DOHH2 (cell line): ENCODE measurements around the gene EXOC7.

Source experiments
- H3F3A ChIP-seq: fragments of 200-600 bp; sonication (generic), shearing (Covaris generic); 2 replicates; pipeline ENCODE4 v1.6.0; 2016; ENCODE audit warnings: antibody characterized with exemption, mild to moderate bottlenecking; ENCODE audit not compliant: control insufficient read depth, insufficient read depth
- H3K27ac ChIP-seq: fragments of 200-600 bp; sonication (generic); 2 replicates; pipeline ENCODE4 v1.5.1; 2014; ENCODE audit warnings: low read depth, mild to moderate bottlenecking, low read length, moderate library complexity
- H3K27me3 ChIP-seq: fragments of 200-600 bp; sonication (generic); 2 replicates; pipeline ENCODE4 v1.6.1; 2014; ENCODE audit warnings: mild to moderate bottlenecking, low read length, mixed read lengths; ENCODE audit not compliant: control insufficient read depth
- H3K36me3 ChIP-seq: fragments of 200-600 bp; sonication (generic); 2 replicates; pipeline ENCODE4 v1.6.1; 2014; ENCODE audit warnings: mild to moderate bottlenecking, low read length, moderate library complexity, mixed read lengths; ENCODE audit not compliant: control insufficient read depth
- H3K4me1 ChIP-seq: fragments of 200-600 bp; sonication (generic); 2 replicates; pipeline ENCODE4 v1.6.1; 2014; ENCODE audit warnings: mild to moderate bottlenecking, low read length, mixed read lengths; ENCODE audit not compliant: control insufficient read depth
- H3K4me2 ChIP-seq: fragments of 200-600 bp; sonication (generic); 2 replicates; pipeline ENCODE4 v1.6.0; 2014; ENCODE audit warnings: mild to moderate bottlenecking, low read length, moderate library complexity
- H3K4me3 ChIP-seq: fragments of 200-600 bp; sonication (generic); 2 replicates; pipeline ENCODE4 v1.5.1; 2014; ENCODE audit warnings: mild to moderate bottlenecking, low read length, mixed read lengths
- H3K79me2 ChIP-seq: fragments of 200-600 bp; sonication (generic); 2 replicates; pipeline ENCODE4 v1.6.1; 2014; ENCODE audit warnings: mild to moderate bottlenecking, low read length, mixed read lengths; ENCODE audit not compliant: control insufficient read depth
- H3K9me2 ChIP-seq: fragments of 200-600 bp; sonication (generic); replicated peaks from 2 replicates; pipeline ENCODE4 v1.6.1; 2014; ENCODE audit warnings: mild to moderate bottlenecking, low read length, mixed read lengths; ENCODE audit not compliant: control insufficient read depth
- H3K9me3 ChIP-seq: fragments of 200-600 bp; sonication (generic); 2 replicates; pipeline ENCODE4 v1.6.1; 2014; ENCODE audit warnings: antibody characterized with exemption, low read length, mixed read lengths; ENCODE audit not compliant: control insufficient read depth, insufficient read depth
- H4K20me1 ChIP-seq: fragments of 200-600 bp; sonication (generic); 2 replicates; pipeline ENCODE4 v1.6.0; 2014; ENCODE audit warnings: low read depth, mild to moderate bottlenecking, antibody characterized with exemption, low read length, moderate library complexity; ENCODE audit not compliant: control insufficient read depth, insufficient read depth
- EZH2phosphoT487 ChIP-seq: fragments of 200-600 bp; sonication (generic); IDR thresholded peaks from 2 replicates; pipeline ENCODE4 v1.6.1; 2017; ENCODE audit warnings: borderline replicate concordance, mild to moderate bottlenecking, antibody characterized with exemption, low read length, moderate library complexity, mixed read lengths
- TF ChIP-seq, protein P1 (sequence below): fragments of 200-600 bp; sonication (generic); IDR thresholded peaks from one replicate; pipeline ENCODE4 v1.5.1; 2014; ENCODE audit warnings: antibody characterized with exemption, mild to moderate bottlenecking, low read depth, low read length; ENCODE audit not compliant: poor library complexity, severe bottlenecking

Gene EXOC7

DNA sequence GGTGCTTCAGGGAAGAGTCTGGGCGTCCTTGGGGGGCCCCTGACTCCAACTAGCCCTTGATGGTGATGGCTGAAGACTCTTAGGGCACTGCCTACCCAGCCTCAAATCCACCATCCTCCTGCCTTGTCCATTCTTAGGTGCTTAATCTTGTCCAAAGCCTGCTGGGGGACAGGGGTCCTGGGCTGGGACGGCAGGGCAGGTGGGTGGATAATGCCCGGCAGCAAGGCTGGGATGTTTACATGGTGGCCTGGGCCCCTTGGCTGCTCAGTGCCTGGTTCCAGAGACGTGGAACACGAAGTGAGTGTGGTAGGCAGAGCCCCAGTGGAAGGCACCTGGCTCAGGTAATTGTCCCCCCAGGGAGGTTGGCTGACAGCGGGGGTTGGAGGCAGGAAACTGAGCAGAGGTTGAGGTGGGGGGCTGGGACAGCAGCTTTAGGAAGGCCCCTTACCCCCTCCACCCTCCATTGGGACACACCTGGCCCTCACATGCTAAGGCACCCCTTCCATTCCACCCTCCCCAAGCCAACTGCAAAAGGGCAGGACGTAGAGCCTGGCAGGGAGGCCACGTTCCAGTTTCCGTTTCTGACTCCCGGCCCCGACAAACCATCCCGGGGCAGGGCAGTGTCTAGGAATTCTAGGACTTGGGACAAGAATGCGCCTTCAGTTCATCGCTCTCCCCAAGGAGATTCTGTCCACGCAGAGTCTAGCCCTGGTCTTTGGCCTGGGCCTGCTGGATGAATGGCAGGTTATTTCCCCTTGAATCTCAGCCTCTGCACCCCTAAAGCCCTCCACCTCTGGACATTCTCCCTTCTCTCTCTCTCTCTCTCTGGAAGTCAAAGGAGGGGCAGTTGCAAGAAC, 35.5 kb upstream of the EXOC7 start:
- H3F3A ChIP-seq = peaks cover 7% of the 10 kb centered on the region
- H3K36me3 ChIP-seq = no peaks in the 10 kb centered on the region
- peaks cover 35% of the 10 kb centered on the region for H3K4me1 ChIP-seq
- H3K4me2 ChIP-seq = no peak overlapping the region
- no peaks in the 10 kb centered on the region for H3K79me2 ChIP-seq
- H4K20me1 ChIP-seq = no peaks in the 10 kb centered on the region
- no peaks in the 10 kb centered on the region for H3K9me2 ChIP-seq
- H3K9me3 ChIP-seq = no peaks in the 10 kb centered on the region
- no peak overlapping the region for H3K4me3 ChIP-seq
- peaks cover 26% of the 10 kb centered on the region for H3K27me3 ChIP-seq
- TF ChIP-seq, protein P1, sequence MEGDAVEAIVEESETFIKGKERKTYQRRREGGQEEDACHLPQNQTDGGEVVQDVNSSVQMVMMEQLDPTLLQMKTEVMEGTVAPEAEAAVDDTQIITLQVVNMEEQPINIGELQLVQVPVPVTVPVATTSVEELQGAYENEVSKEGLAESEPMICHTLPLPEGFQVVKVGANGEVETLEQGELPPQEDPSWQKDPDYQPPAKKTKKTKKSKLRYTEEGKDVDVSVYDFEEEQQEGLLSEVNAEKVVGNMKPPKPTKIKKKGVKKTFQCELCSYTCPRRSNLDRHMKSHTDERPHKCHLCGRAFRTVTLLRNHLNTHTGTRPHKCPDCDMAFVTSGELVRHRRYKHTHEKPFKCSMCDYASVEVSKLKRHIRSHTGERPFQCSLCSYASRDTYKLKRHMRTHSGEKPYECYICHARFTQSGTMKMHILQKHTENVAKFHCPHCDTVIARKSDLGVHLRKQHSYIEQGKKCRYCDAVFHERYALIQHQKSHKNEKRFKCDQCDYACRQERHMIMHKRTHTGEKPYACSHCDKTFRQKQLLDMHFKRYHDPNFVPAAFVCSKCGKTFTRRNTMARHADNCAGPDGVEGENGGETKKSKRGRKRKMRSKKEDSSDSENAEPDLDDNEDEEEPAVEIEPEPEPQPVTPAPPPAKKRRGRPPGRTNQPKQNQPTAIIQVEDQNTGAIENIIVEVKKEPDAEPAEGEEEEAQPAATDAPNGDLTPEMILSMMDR = no peak
- TF ChIP-seq EZH2phosphoT487 = no peak
- no peak overlapping the region for H3K27ac ChIP-seq

DNA sequence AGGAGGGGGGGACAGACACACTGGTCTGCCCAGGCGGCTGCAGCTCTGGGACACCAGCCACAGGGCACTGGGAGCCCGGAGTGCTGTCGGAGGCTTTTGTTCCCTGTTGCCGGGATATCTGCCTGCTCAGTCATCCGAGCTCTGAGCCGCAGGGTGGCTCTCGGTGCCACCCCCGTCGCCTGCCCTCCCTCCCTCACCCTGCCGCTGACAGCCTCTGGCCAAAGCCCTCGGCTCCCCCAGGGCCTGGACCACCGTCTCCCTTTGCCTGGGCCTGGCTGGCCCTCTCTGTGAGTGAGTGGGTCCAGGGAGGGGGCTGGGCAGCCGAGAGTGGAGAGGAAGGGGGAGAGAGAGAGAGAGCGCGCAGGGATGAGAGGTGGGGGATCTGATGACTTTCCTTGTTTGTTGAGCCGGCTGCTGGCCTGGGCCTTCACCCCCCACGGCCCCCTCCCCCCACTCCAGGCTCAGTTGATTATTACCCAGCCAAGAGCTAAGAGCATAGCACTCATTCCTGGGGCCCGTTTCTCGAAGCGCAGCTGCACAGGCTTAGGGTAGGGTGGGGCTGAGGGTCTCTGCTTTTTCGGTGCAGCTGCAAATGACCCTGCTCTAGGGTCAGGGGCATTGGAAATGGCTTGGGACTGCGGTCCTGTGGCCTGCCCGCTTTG, 34.8 kb upstream of the EXOC7 start:
- Histone ChIP-seq H3K27me3 (peaks cover 26% of the 10 kb centered on the region), H3K4me1 (peaks cover 28% of the 10 kb centered on the region), H3K27ac (no peak overlapping the region), H3K4me3 (no peak overlapping the region), H3K9me3 (no peaks in the 10 kb centered on the region), H4K20me1 (no peaks in the 10 kb centered on the region), H3F3A (peaks cover 6% of the 10 kb centered on the region), H3K36me3 (no peaks in the 10 kb centered on the region), H3K4me2 (no peak overlapping the region), H3K9me2 (no peaks in the 10 kb centered on the region), H3K79me2 (no peaks in the 10 kb centered on the region)
- TF ChIP-seq, protein P1 = no peak
- no peak for TF ChIP-seq EZH2phosphoT487

DNA sequence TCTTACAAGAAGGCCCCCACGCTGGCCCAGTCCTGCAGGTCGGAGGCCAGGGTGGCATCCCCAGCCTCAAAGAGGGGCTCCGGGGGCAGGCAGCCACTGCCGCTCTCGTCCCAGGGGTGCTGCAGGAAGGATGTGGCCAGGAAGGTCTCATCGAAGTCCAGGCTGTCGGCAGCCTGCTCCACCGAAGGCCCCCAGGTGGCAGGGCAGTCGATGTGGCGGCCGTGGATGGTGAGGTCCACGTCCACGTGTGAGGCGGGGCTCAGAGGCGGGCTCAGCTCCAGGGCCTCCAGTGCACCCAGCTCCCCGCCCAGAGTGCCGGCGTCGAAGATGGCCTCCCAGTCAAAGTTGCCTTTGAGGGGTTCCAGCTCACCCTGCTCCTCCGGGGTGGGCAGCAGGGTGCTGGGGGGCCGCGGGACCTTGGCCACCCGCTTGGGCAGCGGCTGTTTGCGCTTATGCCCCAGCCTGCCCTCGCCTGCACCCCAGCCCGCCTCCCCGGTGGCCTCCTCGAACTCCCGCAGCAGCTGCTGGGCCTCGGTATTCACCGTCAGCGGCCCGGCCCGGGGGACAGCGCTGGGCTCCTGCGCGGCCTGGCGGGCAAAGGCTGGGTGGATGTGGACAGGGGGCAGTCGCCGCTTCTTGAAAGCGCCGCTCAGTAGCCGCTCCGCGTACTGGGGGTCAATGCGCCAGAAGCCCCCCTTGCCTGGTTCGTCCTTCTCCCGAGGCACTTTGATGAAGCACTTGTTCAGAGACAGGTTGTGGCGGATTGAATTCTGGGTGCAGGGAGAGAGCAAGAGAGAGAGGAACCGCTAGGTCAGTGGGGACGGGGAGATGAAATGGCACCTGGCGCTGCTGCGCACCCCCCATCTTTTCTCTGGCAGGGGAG, 34.0 kb upstream of the EXOC7 start:
- no peaks in the 10 kb centered on the region for H4K20me1 ChIP-seq
- no peak overlapping the region for H3K27ac ChIP-seq
- TF ChIP-seq, protein P1 = no peak
- TF ChIP-seq EZH2phosphoT487 = no peak
- H3K36me3 ChIP-seq = no peaks in the 10 kb centered on the region
- H3K4me3 ChIP-seq = no peak overlapping the region
- no peak overlapping the region for H3K4me2 ChIP-seq
- no peaks in the 10 kb centered on the region for H3F3A ChIP-seq
- no peaks in the 10 kb centered on the region for H3K79me2 ChIP-seq
- no peaks in the 10 kb centered on the region for H3K9me3 ChIP-seq
- peaks cover 26% of the 10 kb centered on the region for H3K27me3 ChIP-seq
- H3K4me1 ChIP-seq = peaks cover 21% of the 10 kb centered on the region
- H3K9me2 ChIP-seq = no peaks in the 10 kb centered on the region
